ENCODE data around the gene MATN4. TPM values are rescaled to one million over a fixed set of nuclear protein-coding genes. Genes with fewer than 3 reads are reported as not detected.

MATN4 gene
- total RNA-seq, 1 experiment from 2014 or later: 0.33 TPM

DNA sequence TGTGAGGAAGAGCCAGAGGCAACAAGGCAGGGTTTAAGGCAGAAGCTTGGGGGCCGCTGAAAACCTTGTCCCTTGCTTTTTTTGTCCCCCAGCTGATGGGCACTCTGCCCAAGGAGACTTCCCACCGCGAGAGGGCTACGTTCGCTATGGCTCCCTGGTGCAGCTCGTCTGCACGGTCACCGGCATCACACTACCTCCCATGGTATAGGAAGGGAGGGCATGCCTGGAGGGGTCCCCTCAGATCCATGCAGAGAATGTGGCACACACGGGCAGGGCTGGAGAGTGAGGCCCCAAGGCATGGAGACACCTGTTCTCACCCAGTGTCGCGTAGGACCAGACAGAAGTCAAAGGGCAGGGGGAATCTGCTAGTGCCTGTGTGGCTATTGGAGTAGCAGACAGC is 5.8 kb upstream of the MATN4 start:
- Histone ChIP-seq H3K4me3 (no peak overlapping the region), H3K79me2 (ENCODE audit: low read depth) (no peaks in the 10 kb centered on the region), H3K36me3 (ENCODE audit: low read depth) (no peaks in the 10 kb centered on the region), H4K20me1 (ENCODE audit: insufficient read depth) (no peaks in the 10 kb centered on the region), H3F3A (ENCODE audit: insufficient read depth, low read depth) (no peaks in the 10 kb centered on the region), H3K4me1 (replicated peaks; ENCODE audit: insufficient read depth) (0 out of 2 replicates have a peak, but pooled peaks cover under 1% of the 10 kb centered on the region), H2AFZ (no peak overlapping the region), H3K9me3 (ENCODE audit: insufficient read depth, low read depth) (no peaks in the 10 kb centered on the region), H3K9me2 (ENCODE audit: insufficient read depth) (no peaks in the 10 kb centered on the region), H3K27me3 (ENCODE audit: insufficient read depth, low read depth) (no peaks in the 10 kb centered on the region), H3K4me2 (no peak overlapping the region), H3K27ac (no peak overlapping the region)
- no peak for DNase-seq
- BruUV-seq (replicated peaks): no TSS peak
- no peak for TF ChIP-seq EZH2 (IDR thresholded peaks at IDR 0.05; ENCODE audit: low read depth)
- TF ChIP-seq, protein P1, sequence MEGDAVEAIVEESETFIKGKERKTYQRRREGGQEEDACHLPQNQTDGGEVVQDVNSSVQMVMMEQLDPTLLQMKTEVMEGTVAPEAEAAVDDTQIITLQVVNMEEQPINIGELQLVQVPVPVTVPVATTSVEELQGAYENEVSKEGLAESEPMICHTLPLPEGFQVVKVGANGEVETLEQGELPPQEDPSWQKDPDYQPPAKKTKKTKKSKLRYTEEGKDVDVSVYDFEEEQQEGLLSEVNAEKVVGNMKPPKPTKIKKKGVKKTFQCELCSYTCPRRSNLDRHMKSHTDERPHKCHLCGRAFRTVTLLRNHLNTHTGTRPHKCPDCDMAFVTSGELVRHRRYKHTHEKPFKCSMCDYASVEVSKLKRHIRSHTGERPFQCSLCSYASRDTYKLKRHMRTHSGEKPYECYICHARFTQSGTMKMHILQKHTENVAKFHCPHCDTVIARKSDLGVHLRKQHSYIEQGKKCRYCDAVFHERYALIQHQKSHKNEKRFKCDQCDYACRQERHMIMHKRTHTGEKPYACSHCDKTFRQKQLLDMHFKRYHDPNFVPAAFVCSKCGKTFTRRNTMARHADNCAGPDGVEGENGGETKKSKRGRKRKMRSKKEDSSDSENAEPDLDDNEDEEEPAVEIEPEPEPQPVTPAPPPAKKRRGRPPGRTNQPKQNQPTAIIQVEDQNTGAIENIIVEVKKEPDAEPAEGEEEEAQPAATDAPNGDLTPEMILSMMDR (conservative IDR thresholded peaks at IDR 0.05): no peak
- intact Hi-C loops (cut with micrococcal nuclease; ENCODE audit: unreplicated experiment): loop anchor here (5.0 kb wide), 1 partner anchor 272 kb away; no protein-coding TSS in a partner anchor
- CTCF ChIA-PET: interaction anchor here (0.5 kb wide), 1 partner anchor 133 kb away, joined by 5 read pairs; no protein-coding TSS in a partner anchor
- POLR2A ChIA-PET (ENCODE audit: unreplicated experiment): no interaction called here

- Histone ChIP-seq H3K9me3 (ENCODE audit: insufficient read depth, low read depth) (no peaks in the 10 kb centered on the region), H3K27me3 (ENCODE audit: insufficient read depth, low read depth) (no peaks in the 10 kb centered on the region), H3F3A (ENCODE audit: insufficient read depth, low read depth) (no peaks in the 10 kb centered on the region), H3K4me3 (no peak overlapping the region), H3K79me2 (ENCODE audit: low read depth) (no peaks in the 10 kb centered on the region), H3K36me3 (ENCODE audit: low read depth) (no peaks in the 10 kb centered on the region), H3K4me1 (replicated peaks; ENCODE audit: insufficient read depth) (no peaks in the 10 kb centered on the region), H3K27ac (no peak overlapping the region), H3K4me2 (no peak overlapping the region), H4K20me1 (ENCODE audit: insufficient read depth) (no peaks in the 10 kb centered on the region), H3K9me2 (ENCODE audit: insufficient read depth) (no peaks in the 10 kb centered on the region), H2AFZ (no peak overlapping the region)
- no TSS peak for BruUV-seq (replicated peaks)
- ChIA-PET CTCF (interaction anchor here (0.5 to 0.7 kb wide), 3 partner anchors 11 to 307 kb away, joined by 3 to 5 read pairs (median 3); no protein-coding TSS in a partner anchor), POLR2A (ENCODE audit: unreplicated experiment) (no interaction called here)
- DNase-seq: no peak
- TF ChIP-seq EZH2 (IDR thresholded peaks at IDR 0.05; ENCODE audit: low read depth): no peak
- intact Hi-C loops (cut with micrococcal nuclease; ENCODE audit: unreplicated experiment): loop anchor here (5.0 kb wide), 1 partner anchor 271 kb away; no protein-coding TSS in a partner anchor
Observed at GRCh38 chr20:45313065-45313695, 5.1 kb upstream of the MATN4 start.

GRCh38 chr20:45312241-45312640 is 4.1 kb upstream of the MATN4 start:
- no TSS peak for BruUV-seq (replicated peaks)
- Histone ChIP-seq H3K9me3 (ENCODE audit: insufficient read depth, low read depth) (no peaks in the 10 kb centered on the region), H3K9me2 (ENCODE audit: insufficient read depth) (no peaks in the 10 kb centered on the region), H3F3A (ENCODE audit: insufficient read depth, low read depth) (no peaks in the 10 kb centered on the region), H3K27me3 (ENCODE audit: insufficient read depth, low read depth) (no peaks in the 10 kb centered on the region), H3K27ac (no peak overlapping the region), H3K36me3 (ENCODE audit: low read depth) (no peaks in the 10 kb centered on the region), H3K4me2 (no peak overlapping the region), H4K20me1 (ENCODE audit: insufficient read depth) (no peaks in the 10 kb centered on the region), H3K4me3 (no peak overlapping the region), H2AFZ (no peak overlapping the region), H3K4me1 (replicated peaks; ENCODE audit: insufficient read depth) (no peaks in the 10 kb centered on the region), H3K79me2 (ENCODE audit: low read depth) (no peaks in the 10 kb centered on the region)
- CTCF ChIA-PET: interaction anchor here (0.7 to 1.1 kb wide), 7 partner anchors 18 to 307 kb away, joined by 3 to 7 read pairs (median 4); no protein-coding TSS in a partner anchor
- POLR2A ChIA-PET (ENCODE audit: unreplicated experiment): interaction anchor here (0.5 to 0.7 kb wide), 2 partner anchors 18 to 125 kb away, joined by 3 to 27 read pairs; no protein-coding TSS in a partner anchor
- intact Hi-C loops (cut with micrococcal nuclease; ENCODE audit: unreplicated experiment): loop anchor here (5.0 kb wide), 1 partner anchor 270 kb away; no protein-coding TSS in a partner anchor
- TF ChIP-seq, protein P1 (conservative IDR thresholded peaks at IDR 0.05): no peak
- TF ChIP-seq EZH2 (IDR thresholded peaks at IDR 0.05; ENCODE audit: low read depth): no peak
- DNase-seq: no peak
